H54 (cell line): ENCODE results near the gene DOCK4.

ENCODE experiments used
- DNase-seq: peaks from one replicate; pipeline ENCODE4 v3.0.0; 2011; ENCODE audit warnings: low spot score, mixed read lengths; ENCODE audit not compliant: insufficient read length
- FAIRE-seq: peaks from 3 replicates; lab custom pipeline; 2011; peaks lifted over from hg19 to GRCh38; lab: Jason Lieb, UNC
- POLR2A ChIP-seq: IDR thresholded peaks from 2 replicates; pipeline ENCODE4 v1.6.1; 2011; ENCODE audit warnings: low read depth, mild to moderate bottlenecking, low read length

The DOCK4 gene

DNA sequence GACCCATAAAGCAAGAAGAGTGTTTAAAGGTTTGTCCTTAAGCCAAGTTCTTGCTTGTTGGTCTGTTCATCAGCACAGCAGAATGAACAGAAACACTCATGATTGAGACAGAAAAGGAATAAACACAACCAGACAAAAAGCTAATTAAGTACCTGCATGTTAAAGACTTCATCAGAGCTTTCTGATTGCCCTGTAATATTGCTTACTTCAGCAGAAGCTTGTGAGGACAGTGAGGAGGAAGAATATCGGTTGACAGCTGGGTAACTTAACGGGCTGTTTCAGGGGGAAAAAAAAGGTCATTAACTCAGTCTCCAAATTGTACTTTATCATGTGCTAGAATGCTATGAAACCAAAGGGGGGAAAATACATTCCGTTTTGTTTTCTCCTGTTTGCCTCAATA, 465.3 kb downstream of the DOCK4 start:
- FAIRE-seq (no peak), DNase-seq (no peak)
- TF ChIP-seq POLR2A: no peak

DNA sequence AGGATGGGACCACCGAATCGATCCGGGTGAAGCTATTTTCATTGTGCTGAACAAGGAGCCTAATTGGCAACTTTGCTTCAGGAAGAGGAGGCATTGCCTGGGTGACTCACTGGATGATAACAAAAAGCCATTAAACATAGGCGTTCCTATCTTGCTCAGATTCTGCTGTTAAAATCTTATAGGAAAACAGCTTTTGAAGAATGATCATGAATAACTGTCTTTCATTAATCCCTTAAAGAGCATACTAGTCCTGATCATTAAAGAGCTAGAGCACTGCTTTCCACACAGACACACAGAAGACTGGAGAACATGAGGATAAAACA, 469.7 kb downstream of the DOCK4 start:
- DNase-seq (no peak), FAIRE-seq (no peak)
- no peak for TF ChIP-seq POLR2A

DNA sequence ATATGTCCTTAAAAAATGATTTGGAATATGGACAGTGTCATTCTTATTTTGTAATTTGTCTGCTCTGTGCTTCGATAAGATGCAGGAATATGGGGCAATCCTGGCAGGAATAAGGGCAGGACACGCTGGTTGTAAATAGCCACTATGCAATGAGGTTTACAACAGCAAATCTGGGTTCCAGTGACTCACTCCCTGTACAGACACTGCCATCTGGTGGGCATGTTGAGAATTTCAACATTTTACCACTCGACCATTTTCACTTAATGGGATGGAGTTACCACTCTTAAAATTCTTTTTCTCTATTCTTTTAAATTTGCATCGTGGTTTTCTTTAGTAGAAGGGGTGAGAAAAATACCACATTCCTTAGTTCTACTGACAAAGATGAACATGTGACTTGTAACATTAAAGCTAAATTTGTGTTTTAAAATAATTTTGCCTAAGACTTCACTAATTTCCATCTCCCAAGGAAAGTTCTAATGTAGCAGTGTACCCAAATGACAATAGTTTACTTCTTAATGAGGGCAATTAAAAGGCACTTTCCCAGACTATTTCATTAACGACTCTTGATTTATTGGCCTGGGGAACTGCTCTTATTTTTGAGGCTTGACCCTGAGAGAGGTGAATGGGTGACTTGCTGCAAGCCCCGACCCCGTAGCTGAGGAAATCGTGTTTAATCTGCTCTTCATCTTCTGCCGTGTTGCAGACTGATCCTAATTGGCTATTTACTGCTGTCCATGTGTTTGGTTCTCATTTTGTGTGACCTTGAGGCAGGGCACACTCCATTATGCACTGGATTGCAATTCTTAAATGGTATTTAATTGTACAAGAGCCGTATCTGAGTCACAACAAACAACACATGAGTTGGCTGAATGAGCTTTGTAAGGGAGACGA, 470.3 kb downstream of the DOCK4 start:
- FAIRE-seq: peak; percentile 94
- peak; percentile 48 for DNase-seq

DNA sequence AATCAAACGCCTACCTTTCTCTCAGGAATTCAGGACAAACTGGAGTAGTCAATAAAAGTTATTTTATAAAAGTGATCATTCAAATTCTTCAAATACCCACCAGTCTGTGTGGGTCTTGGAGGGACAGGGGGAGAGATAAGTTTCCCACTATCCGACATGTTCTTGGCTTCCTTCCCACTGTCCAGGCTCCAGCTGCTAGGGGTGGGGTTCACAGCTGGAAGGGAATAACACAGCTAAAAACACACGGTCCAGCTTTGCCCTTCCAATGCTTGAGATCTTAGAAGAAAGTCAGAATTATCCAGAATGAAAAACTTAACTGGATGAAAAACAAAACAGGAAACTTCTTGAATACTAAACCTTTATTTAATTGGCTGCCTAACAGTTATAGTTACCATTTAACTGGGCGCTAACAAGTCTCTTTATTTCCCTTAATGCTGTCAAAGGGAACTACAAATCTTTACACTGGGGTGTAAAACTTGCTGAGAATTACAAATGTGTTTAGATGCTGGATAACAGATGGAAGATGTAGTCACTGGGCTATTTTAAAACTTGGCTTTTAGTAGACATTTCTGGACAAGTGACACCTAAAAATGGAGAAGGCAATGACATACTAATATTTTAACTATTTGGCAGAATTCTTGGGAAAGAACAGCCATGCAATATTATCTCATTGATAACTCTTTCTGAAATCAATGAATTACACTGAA, 471.1 kb downstream of the DOCK4 start:
- DNase-seq (no peak), FAIRE-seq (no peak)
- TF ChIP-seq POLR2A: no peak

More for the DNA sequence above, 470.3 kb downstream of the DOCK4 start:
- no peak for TF ChIP-seq POLR2A

DNA sequence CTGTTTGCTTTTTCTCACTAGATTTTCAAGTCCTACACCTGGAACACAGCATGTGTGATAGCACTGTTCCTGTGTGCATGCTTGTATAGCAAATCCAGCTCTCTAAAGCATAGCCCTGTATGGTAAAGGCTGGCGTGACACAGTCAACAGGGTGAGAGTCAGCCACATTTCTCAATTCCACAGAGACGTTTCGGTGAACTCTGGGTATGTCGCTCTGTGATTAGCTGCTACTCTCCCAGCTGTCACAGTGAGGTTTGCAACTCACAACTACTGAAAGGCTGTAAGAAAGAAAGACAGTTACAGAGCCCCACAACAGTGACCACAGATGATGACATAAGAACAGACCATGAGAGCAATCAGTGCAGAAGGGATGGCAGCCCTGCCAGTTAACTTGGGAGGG, 473.3 kb downstream of the DOCK4 start:
- FAIRE-seq (no peak), DNase-seq (no peak)

DNA sequence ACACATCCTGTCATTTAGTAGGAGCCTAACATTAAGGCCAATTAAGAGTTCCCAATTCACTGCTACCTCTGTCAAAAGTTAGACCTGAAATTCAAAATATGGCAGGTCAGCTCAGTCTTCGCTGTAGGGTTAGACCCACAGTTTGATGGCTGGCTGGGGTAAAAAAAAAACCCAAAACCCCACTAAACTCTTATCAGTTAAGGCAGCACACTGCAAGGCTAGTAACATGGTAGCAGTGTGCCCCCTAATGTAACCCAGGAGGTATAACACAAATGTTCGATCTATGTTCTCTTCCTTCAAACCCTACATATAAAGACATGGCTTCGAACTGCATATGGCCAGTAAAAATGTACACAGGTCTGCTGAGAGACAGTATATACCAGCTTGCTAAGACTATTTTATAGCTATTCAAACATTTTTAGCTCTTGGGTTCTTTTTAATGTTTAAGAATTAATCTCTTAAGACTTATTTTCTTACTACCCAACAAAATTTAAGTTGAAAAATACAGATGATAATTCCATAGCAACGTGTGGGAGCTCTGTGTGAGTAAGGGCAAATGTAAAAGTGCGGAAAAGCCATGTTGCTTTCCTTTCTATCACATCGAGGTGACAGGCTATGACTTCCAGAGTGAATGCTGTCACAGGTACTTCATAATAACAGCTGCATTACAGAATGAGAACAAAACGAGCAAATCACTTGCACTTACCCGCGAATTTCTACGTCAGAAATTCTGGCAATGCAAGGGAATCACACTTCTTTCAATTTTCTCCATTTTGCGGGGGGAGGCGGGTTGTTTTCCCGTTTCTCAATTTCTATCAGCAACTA, 475.5 kb downstream of the DOCK4 start:
- no peak for TF ChIP-seq POLR2A
- DNase-seq: peak; percentile 34
- no peak for FAIRE-seq

More for the DNA sequence above, 473.3 kb downstream of the DOCK4 start:
- TF ChIP-seq POLR2A: no peak

DNA sequence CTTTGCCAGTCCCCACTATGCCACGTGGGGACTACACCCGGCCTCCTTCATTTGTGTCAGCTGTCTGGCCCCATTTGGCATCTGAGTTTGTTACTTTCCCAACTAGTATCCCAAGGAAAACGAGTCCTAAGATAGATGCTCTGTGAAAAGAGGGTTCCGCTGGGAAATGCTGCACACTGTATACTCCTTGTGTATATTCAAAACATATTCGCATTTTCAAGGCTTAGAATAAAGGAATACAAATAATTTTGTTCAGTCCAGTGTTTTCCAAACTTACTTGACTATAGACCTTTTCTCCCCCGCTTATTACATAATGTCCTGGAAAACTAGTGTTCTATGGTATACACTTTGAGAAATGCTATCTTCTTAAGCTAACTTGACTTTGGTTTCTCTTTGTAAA, 476.1 kb downstream of the DOCK4 start:
- TF ChIP-seq POLR2A: no peak
- no peak for FAIRE-seq

DNA sequence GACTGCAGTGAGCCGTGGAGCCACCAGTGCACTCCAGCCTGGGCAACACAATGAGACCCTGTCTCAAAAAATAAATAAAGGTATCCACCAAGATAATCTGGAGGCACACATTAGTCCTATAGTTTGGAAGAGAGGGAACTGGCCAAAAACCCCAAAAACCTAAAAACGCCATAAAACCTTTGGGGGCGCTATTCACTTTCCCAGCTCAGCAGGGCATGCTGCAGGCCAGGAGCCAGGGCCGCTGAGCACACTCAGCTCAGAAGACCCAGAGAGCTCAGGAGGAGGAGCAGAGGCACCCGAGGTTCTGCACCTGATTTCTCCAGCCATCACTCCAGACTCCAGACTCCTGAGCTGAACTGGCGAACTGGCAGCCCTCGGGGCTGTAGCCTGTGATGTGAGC, 476.7 kb downstream of the DOCK4 start:
- FAIRE-seq (no peak), DNase-seq (no peak)
- TF ChIP-seq POLR2A: no peak

More for the DNA sequence above, 476.1 kb downstream of the DOCK4 start:
- DNase-seq: no peak

DNA sequence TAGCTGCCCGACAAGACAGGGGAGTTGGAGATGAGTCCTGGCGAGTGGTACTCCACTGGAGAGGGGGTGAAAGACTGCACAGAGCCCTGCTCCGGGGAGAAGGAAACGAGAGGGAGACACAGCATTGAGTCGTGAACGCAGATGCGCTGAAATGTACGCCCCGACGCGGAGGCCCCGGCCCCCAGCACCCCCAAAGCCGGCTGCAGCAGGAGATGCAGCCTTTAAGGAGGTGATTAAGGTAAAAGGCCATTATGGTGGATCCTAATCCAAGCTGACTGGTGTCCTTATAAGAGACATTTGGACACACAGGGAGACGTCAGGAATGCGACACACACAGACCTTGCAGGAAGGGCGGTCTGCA, 477.6 kb downstream of the DOCK4 start:
- FAIRE-seq (no peak), DNase-seq (no peak)
- no peak for TF ChIP-seq POLR2A

DNA sequence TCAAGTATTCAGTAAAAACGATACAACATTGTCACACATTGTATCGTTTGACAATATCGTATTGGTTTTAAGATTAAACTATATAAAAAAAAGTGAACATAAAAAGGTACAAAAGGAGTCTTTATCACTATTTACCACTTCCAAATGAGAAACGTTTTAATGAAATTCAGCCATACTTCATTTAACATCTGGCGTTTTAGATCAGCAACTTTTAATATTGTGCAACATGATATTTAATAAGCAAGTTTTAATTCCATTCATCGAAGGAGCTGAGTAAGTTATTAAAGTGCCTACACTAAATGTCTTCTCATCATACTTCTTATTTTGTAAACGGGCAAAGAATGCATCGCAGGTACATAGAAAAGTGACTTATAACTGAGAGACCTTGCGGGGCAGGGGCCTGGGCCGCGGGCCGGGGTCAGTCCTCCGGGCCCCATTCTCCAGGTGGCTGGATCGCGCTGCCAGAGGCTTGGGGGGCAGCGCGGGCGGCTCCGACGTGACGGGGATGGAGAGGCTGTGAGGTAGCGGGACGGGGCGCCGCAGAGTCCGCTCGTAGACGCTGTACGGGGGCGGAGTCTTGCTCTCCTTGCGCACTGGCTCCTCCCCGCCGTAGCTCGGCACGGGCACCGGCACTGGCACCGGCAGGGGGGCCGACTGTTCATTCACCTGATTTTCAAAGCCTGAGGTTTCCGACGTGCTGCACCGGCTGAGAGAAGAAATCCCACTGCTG, 478.1 kb downstream of the DOCK4 start:
- no peak for TF ChIP-seq POLR2A
- FAIRE-seq: no peak
- no peak for DNase-seq

DNA sequence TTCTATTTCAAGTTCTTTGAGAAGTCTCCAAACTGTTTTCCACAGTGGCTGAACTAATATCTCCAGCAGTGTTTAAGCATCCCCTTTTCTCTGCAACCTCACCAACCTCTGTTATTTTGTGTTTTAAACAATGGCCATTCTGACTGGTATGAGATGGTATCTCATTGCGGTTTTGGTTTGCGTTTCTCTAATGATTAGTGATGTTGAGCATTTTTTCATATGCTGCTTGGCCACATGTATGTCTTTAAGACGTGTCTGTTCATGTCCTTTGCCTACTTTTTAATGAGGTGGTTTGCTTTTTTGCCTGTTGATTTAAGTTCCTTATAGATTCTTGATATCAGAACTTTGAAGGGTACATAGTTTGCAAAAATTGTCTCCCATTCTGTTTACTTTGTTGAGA, 487.3 kb downstream of the DOCK4 start:
- FAIRE-seq: no peak
- no peak for DNase-seq
- no peak for TF ChIP-seq POLR2A

DNA sequence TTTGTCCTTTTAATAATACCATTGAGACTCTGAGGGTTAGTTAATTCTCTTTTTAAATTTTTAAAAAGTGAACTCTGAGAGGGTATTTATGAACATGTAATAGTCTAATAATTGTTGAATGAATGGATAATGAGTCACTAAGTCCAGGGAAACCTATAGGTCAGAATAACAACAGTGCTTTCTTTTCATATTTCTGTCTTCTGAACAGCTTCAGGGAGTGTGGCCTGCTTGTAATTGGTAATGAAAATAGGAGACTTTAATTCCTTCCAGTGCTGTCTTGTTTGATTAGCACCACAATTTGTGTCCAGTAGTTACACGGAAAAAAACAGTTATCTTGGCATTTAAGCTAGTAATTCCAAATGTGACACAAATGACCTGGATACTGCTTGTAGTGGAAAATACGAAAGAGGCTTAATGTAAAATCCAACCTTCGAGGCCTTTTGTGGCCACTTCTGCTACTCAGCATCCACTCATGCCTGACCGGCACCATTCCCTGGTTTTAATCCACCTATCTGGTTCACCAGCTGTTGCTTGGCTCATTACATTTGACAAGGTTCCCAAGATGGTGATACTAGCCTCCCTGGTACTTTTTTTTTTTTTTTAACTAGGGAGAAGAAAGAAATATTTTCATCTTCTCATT, 494.7 kb downstream of the DOCK4 start:
- no peak for TF ChIP-seq POLR2A
- no peak for FAIRE-seq
- no peak for DNase-seq

DNA sequence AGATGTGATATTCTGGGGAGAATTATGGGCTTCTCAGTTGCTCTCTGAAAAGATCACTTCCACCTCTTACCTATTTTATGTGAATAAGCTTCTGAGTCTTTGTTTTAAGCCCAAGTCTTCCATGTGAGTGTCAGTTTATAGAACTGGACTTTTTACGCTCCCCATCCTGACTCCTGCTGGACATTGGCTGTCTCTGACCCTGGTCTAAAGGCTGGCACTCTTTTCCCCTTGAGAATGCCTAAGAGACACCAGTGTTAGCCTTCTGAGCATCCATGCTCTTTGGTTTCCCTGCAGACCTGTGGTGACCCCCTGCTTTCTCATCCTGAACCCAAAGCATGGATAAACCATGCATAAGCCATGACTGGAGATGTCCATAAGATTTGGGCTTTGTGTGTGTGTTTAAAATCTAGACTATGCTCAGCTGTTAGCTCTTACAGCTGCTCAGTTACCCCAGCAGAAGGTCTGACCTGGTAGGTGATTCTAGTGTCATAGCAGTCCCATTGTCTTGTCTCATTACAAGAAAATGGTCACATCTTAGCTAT, 495.3 kb downstream of the DOCK4 start:
- FAIRE-seq (no peak), DNase-seq (no peak)
- no peak for TF ChIP-seq POLR2A
